ENCODE results near the gene ANKMY1.

Gene ANKMY1

DNA sequence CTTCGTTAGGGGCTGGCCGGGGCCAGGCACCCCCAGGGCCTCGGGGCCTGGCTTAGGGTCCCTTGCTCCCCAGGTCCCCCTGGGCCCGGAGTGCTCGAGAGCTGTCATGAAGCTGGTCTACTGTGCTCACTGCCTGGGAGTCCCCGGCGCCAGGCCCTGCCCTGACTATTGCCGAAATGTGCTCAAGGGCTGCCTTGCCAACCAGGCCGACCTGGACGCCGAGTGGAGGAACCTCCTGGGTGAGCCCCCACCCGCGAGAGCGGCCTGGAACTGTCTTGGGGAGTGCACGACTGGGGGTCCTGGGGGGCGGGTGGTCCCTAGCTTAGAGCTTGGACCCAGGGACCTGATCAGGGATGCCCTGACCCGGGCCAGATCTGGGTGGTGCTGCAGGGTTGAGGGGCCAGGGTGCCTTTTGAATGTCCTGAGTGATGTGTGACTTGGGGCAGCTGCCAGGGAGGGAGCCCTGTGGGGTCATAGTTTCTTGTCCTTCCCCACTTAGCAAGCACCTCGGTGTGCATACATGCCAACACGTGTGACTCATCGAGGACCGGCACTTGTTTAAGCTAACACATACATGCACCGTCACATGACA is 94.4 kb downstream of the ANKMY1 start:
- TF ChIP-seq, protein P1, sequence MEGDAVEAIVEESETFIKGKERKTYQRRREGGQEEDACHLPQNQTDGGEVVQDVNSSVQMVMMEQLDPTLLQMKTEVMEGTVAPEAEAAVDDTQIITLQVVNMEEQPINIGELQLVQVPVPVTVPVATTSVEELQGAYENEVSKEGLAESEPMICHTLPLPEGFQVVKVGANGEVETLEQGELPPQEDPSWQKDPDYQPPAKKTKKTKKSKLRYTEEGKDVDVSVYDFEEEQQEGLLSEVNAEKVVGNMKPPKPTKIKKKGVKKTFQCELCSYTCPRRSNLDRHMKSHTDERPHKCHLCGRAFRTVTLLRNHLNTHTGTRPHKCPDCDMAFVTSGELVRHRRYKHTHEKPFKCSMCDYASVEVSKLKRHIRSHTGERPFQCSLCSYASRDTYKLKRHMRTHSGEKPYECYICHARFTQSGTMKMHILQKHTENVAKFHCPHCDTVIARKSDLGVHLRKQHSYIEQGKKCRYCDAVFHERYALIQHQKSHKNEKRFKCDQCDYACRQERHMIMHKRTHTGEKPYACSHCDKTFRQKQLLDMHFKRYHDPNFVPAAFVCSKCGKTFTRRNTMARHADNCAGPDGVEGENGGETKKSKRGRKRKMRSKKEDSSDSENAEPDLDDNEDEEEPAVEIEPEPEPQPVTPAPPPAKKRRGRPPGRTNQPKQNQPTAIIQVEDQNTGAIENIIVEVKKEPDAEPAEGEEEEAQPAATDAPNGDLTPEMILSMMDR (IDR thresholded peaks at IDR 0.05): no peak

DNA sequence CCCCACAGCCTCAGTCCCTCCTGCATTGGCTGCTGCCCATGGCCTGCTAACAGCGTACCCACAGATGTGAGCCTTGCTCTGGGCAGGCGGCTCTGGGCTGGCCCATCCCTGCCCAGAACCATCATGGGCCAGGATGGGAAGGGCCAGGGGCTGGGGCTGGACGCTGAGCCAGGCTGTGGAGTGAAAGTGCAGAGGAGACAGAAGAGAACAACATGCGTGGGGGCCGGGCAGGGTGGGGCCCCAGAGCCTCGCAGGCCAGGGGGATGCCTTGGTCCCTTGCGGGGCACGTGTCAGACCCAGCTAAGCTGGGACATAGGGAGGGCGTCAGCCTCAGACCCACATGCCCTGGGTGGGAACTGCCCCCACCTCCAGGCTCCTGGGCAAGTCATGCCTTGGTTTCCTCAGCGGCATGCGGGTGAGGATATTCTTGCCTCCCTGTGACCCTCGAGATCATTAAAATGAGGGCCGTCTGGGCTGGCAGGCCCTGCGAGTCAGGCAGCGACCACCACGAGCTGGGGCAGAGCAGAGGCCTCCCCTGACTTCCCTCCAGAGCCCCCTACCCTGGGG is 95.0 kb downstream of the ANKMY1 start:
- TF ChIP-seq, protein P1 (IDR thresholded peaks at IDR 0.05): no peak

DNA sequence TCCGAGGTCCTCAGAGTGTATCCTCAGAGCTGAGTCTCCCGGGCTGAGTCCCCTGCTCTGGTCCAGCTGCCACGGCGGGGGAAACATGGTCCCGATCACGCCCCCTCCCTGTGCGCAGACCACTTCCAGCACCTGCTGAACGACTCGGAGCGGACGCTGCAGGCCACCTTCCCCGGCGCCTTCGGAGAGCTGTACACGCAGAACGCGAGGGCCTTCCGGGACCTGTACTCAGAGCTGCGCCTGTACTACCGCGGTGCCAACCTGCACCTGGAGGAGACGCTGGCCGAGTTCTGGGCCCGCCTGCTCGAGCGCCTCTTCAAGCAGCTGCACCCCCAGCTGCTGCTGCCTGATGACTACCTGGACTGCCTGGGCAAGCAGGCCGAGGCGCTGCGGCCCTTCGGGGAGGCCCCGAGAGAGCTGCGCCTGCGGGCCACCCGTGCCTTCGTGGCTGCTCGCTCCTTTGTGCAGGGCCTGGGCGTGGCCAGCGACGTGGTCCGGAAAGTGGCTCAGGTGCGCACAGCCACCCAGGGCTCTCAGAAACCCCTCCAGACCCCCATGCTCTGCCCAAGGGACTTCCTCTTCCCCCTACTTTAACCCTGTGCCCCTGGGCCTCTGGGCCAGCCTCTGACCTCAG is 95.6 kb downstream of the ANKMY1 start:
- TF ChIP-seq, protein P1 (IDR thresholded peaks at IDR 0.05): no peak

DNA sequence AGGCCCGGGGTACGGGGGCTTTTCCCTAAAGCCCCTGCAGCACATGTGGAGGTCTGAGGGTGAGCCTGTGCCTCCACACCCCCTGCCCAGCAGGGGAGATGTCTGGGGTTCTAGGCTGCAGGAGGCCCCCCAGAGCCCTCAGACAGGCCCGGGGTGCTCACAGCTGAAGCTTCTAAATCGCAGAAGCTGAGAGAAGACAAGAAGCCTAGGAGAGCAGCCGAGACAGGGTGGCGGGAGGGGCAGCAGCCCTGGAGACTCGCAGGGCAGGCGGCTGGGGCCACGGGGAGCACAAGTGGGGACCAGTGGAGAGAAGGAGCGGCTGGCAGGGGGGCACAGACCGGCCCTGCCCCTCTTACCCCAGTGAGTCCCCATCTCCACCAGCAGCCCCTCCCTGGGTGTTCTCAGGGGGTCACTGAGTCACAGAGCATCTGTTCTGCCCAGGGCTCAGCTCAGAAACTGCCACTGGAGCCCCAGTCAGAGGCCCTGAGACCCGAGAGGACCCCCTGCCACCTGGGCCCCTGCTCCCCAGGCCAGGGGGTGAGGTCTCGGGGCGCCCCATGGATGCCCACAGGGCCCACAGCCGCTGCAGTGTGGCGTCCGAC is 96.2 kb downstream of the ANKMY1 start:
- TF ChIP-seq, protein P1 (IDR thresholded peaks at IDR 0.05): no peak

DNA sequence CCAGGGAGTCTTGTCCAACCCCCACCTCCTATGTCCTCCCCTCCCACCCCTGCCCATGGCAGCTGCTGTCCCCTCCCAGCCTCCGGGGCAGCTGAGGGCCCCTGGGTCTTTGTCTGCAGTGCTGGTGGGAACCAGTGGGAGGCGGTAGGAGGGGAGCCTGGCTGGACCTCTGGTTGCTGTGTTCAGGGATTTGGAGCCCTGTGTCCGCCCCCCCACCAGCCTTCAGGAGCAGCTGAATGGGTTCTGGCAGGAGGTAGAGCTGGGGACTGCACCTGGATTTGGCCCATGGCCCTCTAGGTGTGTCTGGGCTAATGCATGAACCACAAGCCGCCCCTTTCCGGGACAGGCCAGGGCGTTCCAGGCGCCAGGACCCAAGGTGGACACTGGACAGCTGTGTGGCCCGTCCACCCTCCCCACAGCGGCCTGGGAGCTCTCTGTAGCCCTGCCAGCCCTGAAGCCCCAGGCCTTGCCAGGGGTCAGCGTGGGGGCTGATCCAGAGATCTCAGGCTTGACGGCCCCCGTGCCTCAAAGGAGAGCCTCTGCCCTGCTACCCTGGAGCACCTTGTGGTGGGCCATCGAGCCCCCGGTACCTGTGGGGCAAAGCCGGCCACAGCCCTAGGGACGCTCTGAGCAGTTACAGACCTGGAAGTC is 96.9 kb downstream of the ANKMY1 start:
- TF ChIP-seq, protein P1 (IDR thresholded peaks at IDR 0.05): no peak

DNA sequence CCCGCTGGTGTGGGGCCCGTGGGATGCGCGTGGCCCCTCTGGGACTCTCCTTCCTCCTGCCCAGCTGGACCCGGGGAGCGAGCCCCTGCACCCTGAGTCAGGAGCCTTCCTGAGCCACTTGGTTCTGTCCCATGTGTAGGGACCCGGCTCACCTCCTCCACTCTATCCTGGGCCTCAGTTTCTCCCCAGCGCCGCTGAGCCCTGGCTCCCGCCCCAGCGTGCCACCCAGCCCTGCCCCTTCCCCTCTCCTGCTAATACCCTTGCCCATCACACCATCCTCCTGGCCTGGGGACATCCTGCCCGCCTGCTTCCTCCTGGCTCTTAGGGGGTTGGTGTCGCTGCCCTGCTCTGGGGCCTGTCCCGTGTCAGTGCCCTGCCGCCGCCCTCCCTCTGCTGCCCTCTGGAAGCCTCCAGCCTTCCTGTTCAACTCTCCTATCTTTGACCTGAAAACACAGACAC is 97.5 kb downstream of the ANKMY1 start:
- TF ChIP-seq, protein P1 (IDR thresholded peaks at IDR 0.05): no peak

DNA sequence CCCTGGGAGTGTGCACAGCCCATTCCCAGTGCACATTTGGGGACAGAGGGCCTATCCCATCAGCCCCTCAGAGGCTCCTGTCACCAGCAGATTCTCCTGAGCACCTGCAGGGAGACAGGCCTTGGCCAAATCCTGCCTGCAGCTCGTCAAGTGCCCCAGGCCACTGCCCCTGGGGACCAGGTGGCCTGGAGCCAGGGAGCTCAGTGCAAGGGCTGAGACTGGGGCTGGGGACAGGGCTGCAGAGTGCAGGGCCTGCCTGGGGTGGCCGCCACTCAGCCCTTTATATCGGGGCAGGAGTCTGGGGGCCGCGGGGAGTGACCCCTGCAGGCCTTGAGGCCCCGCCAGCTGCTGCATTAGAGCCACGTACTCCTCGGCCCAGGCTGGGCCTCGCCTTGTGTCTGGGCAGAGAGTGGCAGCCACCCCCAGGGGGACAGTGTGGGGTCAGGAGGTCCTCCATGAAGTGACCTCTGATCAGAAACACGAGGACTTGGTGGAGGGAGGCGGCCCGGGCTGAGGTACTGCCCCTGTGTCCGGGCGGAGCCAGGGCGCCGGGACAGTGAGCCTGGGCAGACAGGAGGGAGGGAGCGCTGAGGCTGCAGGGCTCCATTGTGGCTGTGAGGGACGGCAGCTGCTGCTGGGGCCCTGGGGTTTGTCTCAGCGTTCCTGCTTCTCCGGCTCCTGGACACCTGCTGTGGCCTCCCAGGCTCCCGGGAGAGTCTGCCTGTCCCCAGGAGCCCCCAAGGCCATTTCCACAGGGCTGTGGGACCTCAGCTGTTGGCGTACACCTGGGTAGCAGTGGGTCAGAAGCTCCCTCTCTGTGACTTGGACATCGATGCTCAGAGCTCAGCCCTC is 98.2 kb downstream of the ANKMY1 start:
- TF ChIP-seq, protein P1 (IDR thresholded peaks at IDR 0.05): no peak

All from LNCAP (cell line).